Activated CD8-positive, alpha-beta T cell treated with anti-CD3 and anti-CD28 coated beads, Interleukin-2, amount 10 ng/mL, durations not matched to agents 7 days and 5 days (primary cell): ENCODE data around the gene C20orf204. TPM values are rescaled to one million over a fixed set of nuclear protein-coding genes. Genes with fewer than 3 reads are reported as not detected.
"Not testable (repeated sequence)": the region's sequence is repeated elsewhere in the genome, so short reads cannot be mapped to it uniquely, and the experiment has no call there.

Experiments
- ATAC-seq: fragments of 150-1000 bp; cut with Tn5 transposase; one replicate; pipeline ENCODE4 v1.10.0; 2021; ENCODE audit warnings: moderate library complexity
- CTCF ChIA-PET: fragments of 350-600 bp; sonication (Branson Sonifier 250); formaldehyde crosslinking; loops from one replicate; lab custom pipeline; 2021; ENCODE audit warnings: antibody characterized with exemption; lab: Charles Lee
- POLR2A ChIA-PET: fragments of 350-600 bp; sonication (Branson Sonifier 250); formaldehyde crosslinking; loops from one replicate; lab custom pipeline; 2021; ENCODE audit warnings: antibody characterized with exemption; lab: Charles Lee
- DNase-seq: peaks from one replicate; pipeline ENCODE4 v3.0.0-alpha.2; 2020
- H3K27ac Mint-ChIP-seq: one replicate; pipeline ENCODE4 v1.8.0; 2021; ENCODE audit warnings: mild to moderate bottlenecking, mixed read lengths
- H3K27me3 Mint-ChIP-seq: one replicate; pipeline ENCODE4 v1.8.0; 2021; ENCODE audit warnings: low read depth, mixed read lengths
- H3K36me3 Mint-ChIP-seq: one replicate; pipeline ENCODE4 v1.8.0; 2021; ENCODE audit warnings: low read depth, mixed read lengths
- H3K4me1 Mint-ChIP-seq: one replicate; pipeline ENCODE4 v1.8.0; 2021; ENCODE audit warnings: low read depth, mixed read lengths
- H3K4me3 Mint-ChIP-seq: one replicate; pipeline ENCODE4 v1.8.0; 2021; ENCODE audit warnings: mild to moderate bottlenecking, mixed read lengths
- H3K9me3 Mint-ChIP-seq: one replicate; pipeline ENCODE4 v1.8.0; 2022; ENCODE audit warnings: mixed read lengths; ENCODE audit not compliant: insufficient read depth
- total RNA-seq, 2 experiments: library from RNA; stranded (reverse); gene quantifications; one replicate each; pipeline ENCODE4 v1.2.3, GENCODE V29; 2021

The C20orf204 gene
- total RNA-seq, 2 experiments from 2014 or later: 6.4 to 7.6 TPM

DNA sequence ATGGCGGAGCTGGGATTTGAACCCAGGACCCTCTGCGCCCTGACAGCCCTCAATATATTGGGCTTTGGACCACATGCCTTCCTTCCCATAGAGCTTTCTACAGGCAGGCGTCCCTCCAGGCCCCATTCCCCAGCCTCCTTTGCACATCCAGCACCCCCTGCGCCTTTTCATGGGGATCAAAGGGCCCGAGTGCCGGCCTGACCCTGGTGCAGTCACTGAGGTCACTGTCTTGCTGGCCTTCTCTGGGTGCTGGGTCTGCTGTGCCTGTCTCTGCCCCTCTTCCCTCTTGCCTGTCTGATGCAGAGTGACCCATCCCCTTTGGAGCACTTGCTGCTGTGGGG is 45.6 kb downstream of the C20orf204 start:
- no peak overlapping the region for H3K27ac Mint-ChIP-seq
- CTCF ChIA-PET: interaction anchor here (1.1 to 2.7 kb wide), 3 partner anchors 21 to 39 kb away, joined by 3 to 20 read pairs (median 3); partner anchors contain the start of gene NPBWR2
- DNase-seq: no peak
- H3K27me3 Mint-ChIP-seq: peaks cover 16% of the 10 kb centered on the region
- peaks cover 40% of the 10 kb centered on the region for H3K4me1 Mint-ChIP-seq
- ATAC-seq: no peak
- POLR2A ChIA-PET: interaction anchor here (0.7 kb wide), 1 partner anchor 39 kb away, joined by 3 read pairs; no protein-coding TSS in a partner anchor
- peaks cover 15% of the 10 kb centered on the region for H3K36me3 Mint-ChIP-seq
- H3K9me3 Mint-ChIP-seq: no peaks in the 10 kb centered on the region
- no peak overlapping the region for H3K4me3 Mint-ChIP-seq

GRCh38 chr20:64082126-64082731 is 46.2 kb downstream of the C20orf204 start:
- ChIA-PET CTCF (interaction anchor here (1.6 to 3.1 kb wide), 5 partner anchors 18 to 44 kb away, joined by 3 to 48 read pairs (median 6); partner anchors contain the start of gene NPBWR2), POLR2A (interaction anchor here (0.7 kb wide), 2 partner anchors 39 to 174 kb away, joined by 3 read pairs; partner anchors contain the start of gene PCMTD2)
- Mint-ChIP-seq H3K36me3 (peaks cover 11% of the 10 kb centered on the region), H3K4me3 (peak overlapping the region; percentile 60), H3K4me1 (peaks cover 36% of the 10 kb centered on the region), H3K27ac (peak overlapping the region; percentile 25), H3K9me3 (no peaks in the 10 kb centered on the region), H3K27me3 (peaks cover 16% of the 10 kb centered on the region)
- DNase-seq (no peak), ATAC-seq (no peak)

- peaks cover 16% of the 10 kb centered on the region for H3K27me3 Mint-ChIP-seq
- CTCF ChIA-PET: interaction anchor here (1.1 to 3.1 kb wide), 11 partner anchors 10 to 103 kb away, joined by 3 to 48 read pairs (median 4); partner anchors contain the start of genes NPBWR2 and SAMD10
- peaks cover 8% of the 10 kb centered on the region for H3K36me3 Mint-ChIP-seq
- POLR2A ChIA-PET: interaction anchor here (0.7 to 0.8 kb wide), 2 partner anchors 171 to 173 kb away, joined by 3 read pairs; partner anchors contain the start of gene PCMTD2
- H3K9me3 Mint-ChIP-seq: no peaks in the 10 kb centered on the region
- peaks cover 35% of the 10 kb centered on the region for H3K4me1 Mint-ChIP-seq
- DNase-seq: no peak
- H3K27ac Mint-ChIP-seq: no peak overlapping the region
- no peak for ATAC-seq
- H3K4me3 Mint-ChIP-seq: peak overlapping the region; percentile 69
Measured at GRCh38 chr20:64082820-64083377, 46.9 kb downstream of the C20orf204 start.

DNA sequence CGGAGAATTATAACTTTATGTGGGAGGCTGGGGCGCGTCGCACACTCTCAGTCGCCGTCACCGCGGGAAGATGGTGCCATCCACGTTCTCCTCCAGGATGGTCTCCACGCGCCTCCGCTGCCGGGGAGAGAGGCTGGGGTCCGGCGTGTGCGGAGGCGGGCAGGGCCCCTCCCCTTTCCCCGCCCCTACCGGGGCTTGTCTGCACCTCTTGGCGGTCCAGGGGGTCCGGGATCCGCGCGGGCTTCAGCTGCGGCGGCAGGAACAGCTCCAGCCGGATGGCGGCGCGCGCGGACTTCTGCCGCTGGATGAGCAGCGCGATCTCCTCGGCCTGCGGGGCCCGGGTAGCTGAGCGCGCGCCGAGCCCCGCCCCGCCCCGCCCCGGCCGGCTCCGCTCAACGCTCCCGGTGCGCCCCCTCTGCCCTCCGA is 47.4 kb downstream of the C20orf204 start:
- ChIA-PET POLR2A (interaction anchor here (0.8 kb wide), 1 partner anchor 170 kb away, joined by 3 read pairs; no protein-coding TSS in a partner anchor), CTCF (interaction anchor here (0.6 to 3.1 kb wide), 18 partner anchors 10 to 173 kb away, joined by 3 to 48 read pairs (median 4); partner anchors contain the start of gene SAMD10)
- DNase-seq: peak; percentile 78
- ATAC-seq: peak; percentile 48
- Mint-ChIP-seq H3K4me1 (peaks cover 35% of the 10 kb centered on the region), H3K36me3 (peaks cover 6% of the 10 kb centered on the region), H3K27me3 (peaks cover 19% of the 10 kb centered on the region), H3K9me3 (no peaks in the 10 kb centered on the region), H3K4me3 (peak overlapping the region; percentile 69), H3K27ac (no peak overlapping the region)

DNA sequence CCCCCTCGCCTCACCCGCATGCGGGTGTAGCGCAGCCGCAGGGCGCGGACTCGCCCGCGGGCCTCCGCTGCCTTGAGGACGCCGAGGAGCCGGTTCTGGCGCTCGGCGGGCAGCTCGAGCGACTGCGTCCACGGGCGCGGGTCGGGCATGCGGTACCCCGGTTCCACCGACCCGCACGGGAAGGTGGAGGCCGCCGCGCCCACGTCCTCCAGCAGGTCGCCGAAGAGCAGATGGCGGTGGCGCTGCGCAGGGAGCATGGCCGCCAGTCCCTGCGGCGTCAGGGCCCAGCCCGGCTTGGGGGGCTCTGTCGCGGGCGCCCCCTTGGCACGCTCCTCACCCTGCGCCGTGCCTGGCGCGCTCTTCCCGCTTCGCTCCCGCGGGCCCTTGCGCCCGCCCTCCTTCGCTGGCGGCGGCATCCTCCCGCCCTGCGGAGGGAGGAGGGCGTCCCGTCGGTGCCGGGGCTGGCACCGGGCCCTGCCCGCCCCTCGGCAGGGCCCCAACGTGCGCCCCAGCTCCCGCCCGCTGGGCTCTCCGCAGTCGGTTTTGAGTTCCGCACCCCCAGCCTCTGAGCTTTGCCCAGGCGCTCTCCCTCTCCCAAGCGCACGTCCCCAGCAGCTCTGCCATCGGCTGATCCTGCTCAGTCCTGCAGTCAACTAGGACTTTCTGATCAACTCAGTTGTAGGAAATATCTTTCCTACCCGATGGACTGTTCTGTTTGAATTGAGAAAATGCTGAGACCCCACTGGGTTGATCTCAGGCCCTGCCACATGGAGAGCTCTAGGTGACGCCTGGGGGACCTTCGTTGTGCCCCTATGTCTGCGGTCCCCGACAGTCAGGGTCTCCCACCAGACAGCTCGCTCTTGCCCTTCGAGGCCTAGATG is 48.1 kb downstream of the C20orf204 start, which contains the start of gene LKAAEAR1:
Gene LKAAEAR1, minus strand, starts transcription at position 595 of the 881 bp plus-strand sequence. Its CDS starts 179 bp downstream, at position 416.
- H3K9me3 Mint-ChIP-seq: no peaks in the 10 kb centered on the region
- DNase-seq: no peak
- no peak within 1 kb of the TSS for H3K27ac Mint-ChIP-seq
- H3K27me3 Mint-ChIP-seq: peaks cover 24% of the 10 kb centered on the region
- H3K4me3 Mint-ChIP-seq: peak within 1 kb of the TSS; percentile 71
- ChIA-PET POLR2A (interaction anchor here (0.8 kb wide), 1 partner anchor 169 kb away, joined by 3 read pairs; no protein-coding TSS in a partner anchor), CTCF (interaction anchor here (0.6 to 3.1 kb wide), 18 partner anchors 11 to 172 kb away, joined by 3 to 48 read pairs (median 4); partner anchors contain the start of gene SAMD10)
- peaks cover 35% of the 10 kb centered on the region for H3K4me1 Mint-ChIP-seq
- H3K36me3 Mint-ChIP-seq: peaks cover 2% of the 10 kb centered on the region
- ATAC-seq: no peak

GRCh38 chr20:64084685-64085152 is 48.7 kb downstream of the C20orf204 start:
- no peak for DNase-seq
- H3K27me3 Mint-ChIP-seq: peaks cover 24% of the 10 kb centered on the region
- peaks cover 35% of the 10 kb centered on the region for H3K4me1 Mint-ChIP-seq
- peak overlapping the region; percentile 71 for H3K4me3 Mint-ChIP-seq
- H3K9me3 Mint-ChIP-seq: no peaks in the 10 kb centered on the region
- CTCF ChIA-PET: interaction anchor here (1.3 to 3.1 kb wide), 6 partner anchors 14 to 88 kb away, joined by 3 to 48 read pairs (median 6); no protein-coding TSS in a partner anchor
- POLR2A ChIA-PET: no interaction called here
- no peaks in the 10 kb centered on the region for H3K36me3 Mint-ChIP-seq
- no peak for ATAC-seq
- no peak overlapping the region for H3K27ac Mint-ChIP-seq

DNA sequence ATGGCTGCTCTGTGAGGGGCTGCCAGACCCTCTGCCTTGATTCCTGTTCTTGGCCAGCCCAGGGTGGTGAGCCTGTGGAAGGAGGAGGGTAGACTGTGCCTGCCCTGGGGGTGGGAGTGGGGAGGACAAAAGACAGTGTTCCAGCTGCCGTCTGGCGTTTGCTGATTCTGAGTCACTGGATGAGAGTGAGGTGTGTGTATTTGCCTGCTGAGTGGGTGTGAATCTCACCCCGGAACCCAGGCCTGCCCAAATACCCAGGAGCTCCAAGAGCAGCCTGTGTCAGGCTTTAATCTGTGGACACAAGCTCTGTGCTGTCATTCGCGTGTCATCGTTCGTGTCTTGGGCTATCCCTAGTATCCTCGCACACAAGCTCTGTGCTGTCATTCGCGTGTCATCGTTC is 50.8 kb downstream of the C20orf204 start:
- POLR2A ChIA-PET: no interaction called here
- Mint-ChIP-seq H3K36me3 (no peaks in the 10 kb centered on the region), H3K4me3 (no peak overlapping the region), H3K27me3 (peaks cover 24% of the 10 kb centered on the region), H3K27ac (no peak overlapping the region), H3K9me3 (no peaks in the 10 kb centered on the region), H3K4me1 (peaks cover 19% of the 10 kb centered on the region)
- DNase-seq (no peak), ATAC-seq (no peak)
- CTCF ChIA-PET: interaction anchor here (1.2 kb wide), 1 partner anchor 16 kb away, joined by 4 read pairs; no protein-coding TSS in a partner anchor

GRCh38 chr20:64087226-64087825 is 51.3 kb downstream of the C20orf204 start:
- H3K27ac Mint-ChIP-seq, CTCF ChIA-PET, H3K36me3 Mint-ChIP-seq, H3K4me3 Mint-ChIP-seq, ATAC-seq, POLR2A ChIA-PET, H3K9me3 Mint-ChIP-seq, DNase-seq: not testable (repeated sequence)
- Mint-ChIP-seq H3K4me1 (peaks cover 14% of the 10 kb centered on the region), H3K27me3 (peaks cover 24% of the 10 kb centered on the region)

DNA sequence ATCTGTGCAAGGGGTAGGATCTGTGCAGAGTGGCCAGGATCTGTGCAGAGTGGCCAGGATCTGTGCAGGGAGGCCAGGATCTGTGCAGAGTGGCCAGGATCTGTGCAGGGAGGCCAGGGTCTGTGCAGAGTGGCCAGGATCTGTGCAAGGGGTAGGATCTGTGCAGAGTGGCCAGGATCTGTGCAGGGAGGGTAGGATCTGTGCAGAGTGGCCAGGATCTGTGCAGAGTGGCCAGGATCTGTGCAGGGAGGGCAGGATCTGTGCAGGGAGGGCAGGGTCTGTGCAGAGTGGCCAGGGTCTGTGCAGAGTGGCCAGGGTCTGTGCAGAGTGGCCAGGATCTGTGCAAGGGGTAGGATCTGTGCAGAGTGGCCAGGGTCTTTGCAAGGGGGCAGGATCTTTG is 52.6 kb downstream of the C20orf204 start:
- H3K9me3 Mint-ChIP-seq, ATAC-seq, H3K4me1 Mint-ChIP-seq, H3K36me3 Mint-ChIP-seq, POLR2A ChIA-PET, DNase-seq, CTCF ChIA-PET, H3K4me3 Mint-ChIP-seq, H3K27ac Mint-ChIP-seq: not testable (repeated sequence)
- peaks cover 24% of the 10 kb centered on the region for H3K27me3 Mint-ChIP-seq
